Activated CD4-positive, alpha-beta T cell treated with anti-CD3 and anti-CD28 coated beads, Interleukin-2, amount 50 U/mL, for 4 hours (primary cell): Measurements from ENCODE around the gene DTHD1.

Source experiments
- DNase-seq, 2 experiments: peaks; one replicate each; pipeline ENCODE4 v3.0.0-alpha.2; 2020

The DTHD1 gene

GRCh38 chr4:36317721-36318120 is 36.3 kb downstream of the DTHD1 start:
- no peak for DNase-seq

GRCh38 chr4:36320117-36320896 is 38.9 kb downstream of the DTHD1 start:
- DNase-seq = no peak

DNA sequence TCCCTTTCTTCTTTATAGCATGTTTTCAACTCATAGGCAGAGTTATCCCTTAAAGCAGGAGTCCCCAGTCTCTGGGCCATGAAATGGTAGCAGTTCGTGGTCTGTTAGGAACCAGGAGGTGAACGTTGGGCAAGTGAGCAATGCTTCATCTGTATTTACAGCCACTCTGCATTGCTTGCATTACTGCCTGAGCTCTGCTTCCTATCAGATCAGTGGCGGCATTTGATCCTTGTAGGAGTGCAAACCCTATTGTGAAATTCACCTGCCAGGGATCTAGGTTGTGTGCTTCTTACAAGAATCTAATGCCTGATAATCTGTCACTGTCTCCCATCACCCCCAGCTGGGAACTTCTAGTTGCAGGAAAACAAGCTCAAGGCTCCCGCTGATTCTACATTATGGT is 39.8 kb downstream of the DTHD1 start:
- DNase-seq = no peak

- DNase-seq = peak; percentile 18
Observed at GRCh38 chr4:36322921-36323354, 41.5 kb downstream of the DTHD1 start.

GRCh38 chr4:36323816-36324419 is 42.5 kb downstream of the DTHD1 start:
- DNase-seq = no peak

DNA sequence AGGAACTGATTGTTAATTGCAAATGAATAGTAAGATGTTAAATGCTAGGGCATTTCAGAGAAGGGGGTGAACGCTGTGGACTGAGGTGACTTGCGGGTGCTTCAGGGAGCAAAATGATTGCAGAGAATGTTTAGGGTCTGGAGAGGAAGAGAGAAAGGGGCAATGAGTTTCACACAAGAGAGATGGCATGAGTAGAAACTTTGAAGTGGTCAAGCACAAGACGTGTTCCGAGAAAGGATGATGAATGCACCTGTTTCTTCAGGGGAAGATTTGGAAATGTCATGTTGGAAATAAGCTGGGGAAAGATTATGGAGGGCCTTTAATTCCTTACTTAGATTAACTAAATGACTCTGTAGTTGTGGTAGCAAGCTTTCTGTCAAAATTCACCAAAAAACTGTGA is 43.4 kb downstream of the DTHD1 start:
- no peak for DNase-seq

DNA sequence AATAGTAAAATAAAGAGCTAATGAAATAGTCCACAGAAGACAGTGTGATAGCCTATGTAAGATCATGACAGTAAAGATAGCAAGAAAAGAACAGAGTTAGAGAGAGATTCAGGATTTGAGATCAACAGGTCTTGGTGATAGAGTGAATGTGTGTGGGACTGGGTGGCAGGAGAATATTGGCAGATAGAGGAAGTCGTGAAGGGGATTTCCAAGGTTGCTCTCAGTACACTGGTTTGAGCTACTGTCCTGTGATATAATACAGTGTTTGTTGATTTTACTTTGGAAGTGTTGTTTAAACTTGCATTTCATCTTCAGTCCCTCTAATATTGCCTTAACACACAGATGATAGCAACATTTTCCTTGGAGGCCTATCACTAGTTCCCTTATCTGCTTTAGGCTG is 44.1 kb downstream of the DTHD1 start:
- no peak for DNase-seq

- DNase-seq = no peak
Observed at GRCh38 chr4:36325926-36326325, 44.5 kb downstream of the DTHD1 start.

- DNase-seq = no peak
Observed at GRCh38 chr4:36326476-36327029, 45.1 kb downstream of the DTHD1 start.

GRCh38 chr4:36327400-36327799 is 46.0 kb downstream of the DTHD1 start:
- no peak for DNase-seq

GRCh38 chr4:36328130-36328529 is 46.7 kb downstream of the DTHD1 start:
- DNase-seq = no peak

- DNase-seq = no peak
Observed at GRCh38 chr4:36329228-36329627, 47.8 kb downstream of the DTHD1 start.

GRCh38 chr4:36330796-36331195 is 49.4 kb downstream of the DTHD1 start:
- DNase-seq = no peak

GRCh38 chr4:36332023-36332781 is 50.8 kb downstream of the DTHD1 start:
- DNase-seq = no peak

DNA sequence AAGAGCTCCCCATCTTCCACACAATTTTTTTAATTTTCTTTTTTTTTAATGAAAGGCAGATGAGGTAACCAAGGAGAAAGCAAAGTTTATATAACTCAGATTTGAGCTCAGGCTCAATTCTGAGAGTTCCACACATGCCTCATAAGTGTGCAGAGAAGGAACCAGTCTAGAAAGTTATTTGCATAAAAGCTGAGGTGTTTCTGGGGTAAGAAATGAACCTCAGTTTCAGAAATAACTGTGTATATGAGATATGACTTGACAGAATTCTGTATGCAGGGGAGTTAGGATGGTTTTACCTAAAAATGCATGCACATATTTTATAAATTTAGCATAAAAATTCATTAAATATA is 51.3 kb downstream of the DTHD1 start:
- no peak for DNase-seq

DNA sequence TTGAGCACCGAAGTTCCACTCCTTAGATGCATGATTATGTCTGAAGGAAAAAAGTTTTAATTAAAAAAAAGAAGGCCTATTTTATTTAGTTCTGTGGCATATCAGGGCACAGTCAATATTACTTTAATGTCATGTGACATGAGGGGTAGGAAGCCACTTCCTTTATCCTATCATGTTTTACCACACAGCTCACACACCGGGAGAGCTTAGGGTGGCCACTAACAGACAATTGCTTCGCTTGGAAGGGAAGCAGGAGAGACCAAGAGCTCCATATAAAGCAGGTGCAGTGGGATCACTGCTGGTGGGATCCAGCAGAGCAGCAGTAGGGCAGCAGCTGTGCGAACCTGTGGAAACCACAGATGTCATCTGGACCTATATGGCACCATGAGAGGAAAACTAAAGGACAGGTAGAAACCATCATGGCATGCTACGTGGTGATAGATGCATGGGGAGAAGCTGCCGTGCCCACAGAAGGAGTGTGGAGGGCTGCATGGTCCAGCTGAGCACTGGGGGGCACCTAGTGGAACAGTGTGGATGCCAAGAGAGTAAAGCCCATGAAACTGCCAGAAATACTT is 52.0 kb downstream of the DTHD1 start:
- DNase-seq = no peak

DNA sequence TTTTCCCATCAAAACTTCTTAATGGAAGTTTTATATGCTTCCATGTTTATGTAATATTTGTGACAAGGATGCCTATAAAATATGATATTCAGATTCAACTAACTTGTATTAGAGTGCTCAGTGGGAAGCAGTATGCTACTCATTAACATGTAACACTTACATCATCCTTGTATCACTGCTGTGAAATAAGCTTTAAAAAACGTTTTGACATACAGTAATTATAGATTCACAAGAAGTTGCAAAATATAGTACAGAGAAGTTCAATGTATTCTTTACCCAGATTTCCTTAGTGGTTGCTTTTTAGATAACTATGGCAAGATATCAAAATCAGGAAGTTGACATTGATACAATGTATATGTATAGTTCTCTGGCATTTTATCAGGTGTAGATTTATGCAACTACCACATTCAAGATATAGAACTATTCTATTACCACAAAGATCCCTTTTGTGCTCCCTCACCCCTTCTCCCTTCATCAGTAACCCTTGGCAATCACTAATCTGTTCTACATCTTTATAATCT is 56.3 kb downstream of the DTHD1 start:
- no peak for DNase-seq

DNA sequence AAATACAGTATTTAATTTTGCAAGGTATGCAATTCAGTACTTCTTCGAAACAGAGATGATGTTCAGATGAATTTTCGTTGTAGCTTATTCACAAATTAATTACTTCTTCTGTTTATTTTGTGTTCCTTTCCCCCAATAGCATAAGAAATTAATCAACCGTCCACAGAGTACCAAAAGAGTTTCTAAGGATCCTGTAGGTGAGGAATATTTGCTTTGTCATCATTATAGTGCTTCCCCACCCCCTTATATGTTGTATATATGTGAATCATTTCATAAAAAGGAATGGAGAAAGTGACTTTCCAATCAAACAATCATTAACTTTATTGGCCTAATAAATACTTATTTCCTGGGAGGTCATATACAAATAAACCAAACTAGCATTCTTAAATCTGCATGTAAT is 57.6 kb downstream of the DTHD1 start:
- DNase-seq = no peak

- no peak for DNase-seq
Observed at GRCh38 chr4:36341936-36342335, 60.5 kb downstream of the DTHD1 start.

DNA sequence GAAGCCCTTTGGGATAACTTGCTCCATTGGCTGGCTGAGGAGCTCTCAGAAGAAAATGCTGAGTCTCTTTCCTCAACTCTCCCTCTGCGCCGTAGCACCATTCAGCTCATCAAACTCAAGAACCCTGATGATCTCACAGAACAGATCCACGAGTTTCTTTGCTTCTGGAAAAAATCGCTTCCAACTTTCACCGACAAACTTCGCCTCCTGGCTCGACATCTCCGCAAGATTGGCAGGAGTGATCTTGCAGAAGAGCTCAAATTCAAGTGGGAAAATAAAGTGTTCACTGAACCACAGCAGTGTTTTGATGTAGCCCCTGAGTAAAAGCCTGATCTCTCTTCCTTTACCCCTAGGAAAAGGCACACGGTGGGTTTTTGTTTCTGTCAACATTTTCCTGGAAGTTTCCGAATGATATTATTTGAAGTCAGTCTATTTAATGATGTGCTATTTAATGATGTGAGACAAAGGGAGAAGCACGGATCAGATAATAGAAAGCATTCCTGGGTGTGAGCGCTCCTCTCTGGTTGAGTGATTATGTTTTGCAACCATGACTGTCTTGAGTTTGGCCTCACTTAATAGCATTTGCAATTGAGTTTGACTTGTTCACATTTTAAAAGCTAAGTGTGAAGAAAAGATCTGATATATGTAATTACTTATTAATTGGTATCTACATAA is 62.2 kb downstream of the DTHD1 start:
- no peak for DNase-seq

DNA sequence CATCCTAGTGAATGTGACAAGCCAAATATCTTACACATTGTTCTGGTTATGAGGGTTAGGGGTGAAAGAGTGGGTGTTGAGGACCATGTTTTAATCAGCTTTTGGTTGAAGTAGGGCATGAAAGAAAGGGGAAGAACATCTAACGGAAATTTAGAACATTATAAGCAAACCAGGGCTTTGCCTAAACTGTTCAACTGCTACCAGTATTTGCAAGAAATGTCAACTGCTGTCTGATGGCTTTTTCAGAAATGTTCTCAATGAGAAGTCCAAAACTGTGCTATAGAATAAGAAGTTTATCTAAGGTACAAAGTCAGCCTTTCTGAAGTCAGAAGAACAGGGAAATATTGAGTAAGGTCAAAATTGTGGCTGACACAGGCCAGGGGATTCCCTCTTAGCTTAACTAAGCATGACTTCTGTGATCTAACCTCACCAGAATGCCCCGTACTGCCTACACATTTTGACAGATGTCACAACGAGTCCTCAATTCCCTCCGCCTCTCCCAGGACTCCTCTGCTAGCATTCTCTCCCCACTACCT is 67.1 kb downstream of the DTHD1 start:
- DNase-seq = peak in 1 of 2 experiments; percentile 25

DNA sequence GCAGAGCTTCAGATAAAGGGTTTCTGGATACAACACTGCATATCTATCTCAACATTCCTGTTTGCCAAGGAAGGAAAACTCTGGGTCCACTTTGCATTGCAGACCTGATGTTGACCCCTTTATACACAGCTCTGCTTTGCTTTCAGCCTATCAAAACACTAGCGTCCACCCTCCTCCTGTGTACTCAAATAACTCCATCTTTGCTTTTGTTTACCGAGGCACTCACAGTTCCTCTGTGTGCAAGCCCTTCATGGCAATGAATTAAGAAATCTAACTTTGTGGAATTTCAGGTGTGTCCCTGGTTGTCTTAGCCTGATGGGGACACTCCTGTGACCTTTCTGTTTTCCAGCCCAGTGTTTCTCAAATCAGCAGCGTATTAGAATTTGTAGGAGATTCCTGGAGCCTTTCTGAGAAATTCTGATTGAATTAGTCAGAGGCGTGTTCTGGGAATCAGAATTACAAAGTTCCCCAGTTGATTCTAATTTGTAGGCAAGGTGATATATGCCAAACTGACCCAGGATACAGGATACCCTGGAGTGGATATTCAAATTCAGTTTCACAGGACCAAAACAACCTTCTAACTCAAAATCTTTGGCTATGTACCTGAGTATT is 68.6 kb downstream of the DTHD1 start:
- no peak for DNase-seq
